ENCODE results near the gene CCDC28A. TPM values are rescaled to one million over a fixed set of nuclear protein-coding genes. Genes with fewer than 3 reads are reported as not detected.

Gene CCDC28A
- 10 to 100 TPM; 18.3 to 26.0 (median 22.1) TPM for total RNA-seq

- Histone ChIP-seq H3K36me3 (peaks cover 0 to 27% (median 27%) of the 10 kb centered on the region in 4 donors), H3K9me3 (no peaks in the 10 kb centered on the region), H3K27me3 (no peaks in the 10 kb centered on the region), H3K4me1 (peaks cover 18 to 25% (median 22%) of the 10 kb centered on the region in 4 donors), H3K27ac (replicated peaks in 1 of 4) (peak within 1 kb of the TSS; percentile 91 to 95 (median 94)), H3K4me3 (peak within 1 kb of the TSS; percentile 65 to 91 (median 89))
- intact Hi-C loops (cut with DNase I) = no loop called here
- peak in 1 of 3 experiments; percentile 5 for TF ChIP-seq CTCF (IDR thresholded peaks at IDR 0.05)
- no peak for TF ChIP-seq POLR2A (IDR thresholded peaks at IDR 0.05; ENCODE audit: low read depth)
- TF ChIP-seq EP300 (IDR thresholded peaks at IDR 0.05) = no peak
- TF ChIP-seq POLR2AphosphoS5 (IDR thresholded peaks at IDR 0.05) = peak; percentile 87 to 89
- under 1% methylated on average over 30 of the region's 47 CpGs for WGBS
- peak; percentile 99 for DNase-seq (ENCODE audit: extremely low spot score)
Observed at GRCh38 chr6:138773177-138774091, at the start of gene CCDC28A. TSS of gene CCDC28A (plus strand) at chr6:138773769. CDS start at chr6:138776121, 2,352 bp downstream.

GRCh38 chr6:138724015-138724414 lies 49.6 kb upstream of the CCDC28A start:
- TF ChIP-seq POLR2A (IDR thresholded peaks at IDR 0.05; ENCODE audit: low read depth) (no peak), EP300 (IDR thresholded peaks at IDR 0.05) (no peak), POLR2AphosphoS5 (IDR thresholded peaks at IDR 0.05) (no peak), CTCF (IDR thresholded peaks at IDR 0.05) (no peak)
- peaks cover 4 to 18% (median 8%) of the 10 kb centered on the region in 4 donors for H3K4me1 ChIP-seq
- intact Hi-C loops (cut with DNase I) = no loop called here
- no peaks in the 10 kb centered on the region for H3K27me3 ChIP-seq
- H3K36me3 ChIP-seq = no peaks in the 10 kb centered on the region
- no peak overlapping the region for H3K4me3 ChIP-seq
- H3K9me3 ChIP-seq = no peaks in the 10 kb centered on the region
- DNase-seq (ENCODE audit: extremely low spot score) = no peak
- no peak overlapping the region for H3K27ac ChIP-seq (replicated peaks in 1 of 4)
- WGBS = 67% methylated on average over 3 of the region's 3 CpGs

GRCh38 chr6:138726066-138726756 lies 47.4 kb upstream of the CCDC28A start:
- H3K36me3 ChIP-seq = no peaks in the 10 kb centered on the region
- H3K4me1 ChIP-seq = peaks cover 0 to 6% (median 2%) of the 10 kb centered on the region in 4 donors
- intact Hi-C loops (cut with DNase I) = no loop called here
- no peaks in the 10 kb centered on the region for H3K27me3 ChIP-seq
- WGBS = 95% methylated on average over 7 of the region's 7 CpGs
- no peak overlapping the region for H3K27ac ChIP-seq (replicated peaks in 1 of 4)
- no peaks in the 10 kb centered on the region for H3K9me3 ChIP-seq
- DNase-seq (ENCODE audit: extremely low spot score) = no peak
- H3K4me3 ChIP-seq = no peak overlapping the region
- TF ChIP-seq EP300 (IDR thresholded peaks at IDR 0.05) (no peak), POLR2AphosphoS5 (IDR thresholded peaks at IDR 0.05) (no peak), CTCF (IDR thresholded peaks at IDR 0.05) (no peak), POLR2A (IDR thresholded peaks at IDR 0.05; ENCODE audit: low read depth) (no peak)

GRCh38 chr6:138726757-138727097 lies 46.8 kb upstream of the CCDC28A start:
- TF ChIP-seq CTCF (IDR thresholded peaks at IDR 0.05) (no peak), POLR2AphosphoS5 (IDR thresholded peaks at IDR 0.05) (no peak), EP300 (IDR thresholded peaks at IDR 0.05) (no peak), POLR2A (IDR thresholded peaks at IDR 0.05; ENCODE audit: low read depth) (no peak)
- Histone ChIP-seq H3K9me3 (no peaks in the 10 kb centered on the region), H3K36me3 (no peaks in the 10 kb centered on the region), H3K27ac (replicated peaks in 1 of 4) (no peak overlapping the region), H3K27me3 (no peaks in the 10 kb centered on the region), H3K4me1 (peaks cover 0 to 6% (median 2%) of the 10 kb centered on the region in 4 donors), H3K4me3 (no peak overlapping the region)
- WGBS = 92% methylated on average over 3 of the region's 3 CpGs
- intact Hi-C loops (cut with DNase I) = no loop called here
- peak; percentile 8 for DNase-seq (ENCODE audit: extremely low spot score)

Measured in esophagus muscularis mucosa (tissue), 4 donors.